ENCODE results near the gene TMEM138.

DNA sequence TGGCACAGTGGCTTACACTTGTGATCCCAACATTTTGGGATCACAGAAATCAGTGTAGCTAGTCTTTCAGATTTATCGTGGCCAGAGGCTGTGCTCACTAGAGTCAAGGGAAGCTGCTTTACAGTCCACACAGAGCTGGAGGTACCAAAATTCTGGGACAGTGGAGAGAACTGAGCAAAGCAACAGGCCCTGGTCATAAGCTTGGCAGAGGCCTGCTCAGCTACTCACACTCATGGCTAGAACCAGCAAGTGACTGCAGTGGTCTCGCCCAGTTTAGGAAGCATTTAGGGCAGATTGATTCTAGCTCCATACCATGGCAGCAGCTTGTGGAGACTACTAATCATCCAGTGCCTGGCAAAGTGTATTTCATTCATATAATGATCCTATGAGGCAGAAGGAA lies 39.0 kb downstream of the TMEM138 start:
- TF ChIP-seq, protein P1, sequence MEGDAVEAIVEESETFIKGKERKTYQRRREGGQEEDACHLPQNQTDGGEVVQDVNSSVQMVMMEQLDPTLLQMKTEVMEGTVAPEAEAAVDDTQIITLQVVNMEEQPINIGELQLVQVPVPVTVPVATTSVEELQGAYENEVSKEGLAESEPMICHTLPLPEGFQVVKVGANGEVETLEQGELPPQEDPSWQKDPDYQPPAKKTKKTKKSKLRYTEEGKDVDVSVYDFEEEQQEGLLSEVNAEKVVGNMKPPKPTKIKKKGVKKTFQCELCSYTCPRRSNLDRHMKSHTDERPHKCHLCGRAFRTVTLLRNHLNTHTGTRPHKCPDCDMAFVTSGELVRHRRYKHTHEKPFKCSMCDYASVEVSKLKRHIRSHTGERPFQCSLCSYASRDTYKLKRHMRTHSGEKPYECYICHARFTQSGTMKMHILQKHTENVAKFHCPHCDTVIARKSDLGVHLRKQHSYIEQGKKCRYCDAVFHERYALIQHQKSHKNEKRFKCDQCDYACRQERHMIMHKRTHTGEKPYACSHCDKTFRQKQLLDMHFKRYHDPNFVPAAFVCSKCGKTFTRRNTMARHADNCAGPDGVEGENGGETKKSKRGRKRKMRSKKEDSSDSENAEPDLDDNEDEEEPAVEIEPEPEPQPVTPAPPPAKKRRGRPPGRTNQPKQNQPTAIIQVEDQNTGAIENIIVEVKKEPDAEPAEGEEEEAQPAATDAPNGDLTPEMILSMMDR (IDR thresholded peaks at IDR 0.05 in 4 of 5, conservative IDR thresholded peaks at IDR 0.05 in 1 of 5): no peak
- no peak for TF ChIP-seq POLR2A (IDR thresholded peaks at IDR 0.05)

Data from gastrocnemius medialis (tissue), 4 donors.